GM21515 (cell line): ENCODE measurements around the gene STYK1.

Experiments
- ATAC-seq: cut with Tn5 transposase; IDR thresholded peaks from one replicate; pipeline ENCODE4 v1.9.1; 2021; ENCODE audit not compliant: unreplicated experiment

The STYK1 gene

DNA sequence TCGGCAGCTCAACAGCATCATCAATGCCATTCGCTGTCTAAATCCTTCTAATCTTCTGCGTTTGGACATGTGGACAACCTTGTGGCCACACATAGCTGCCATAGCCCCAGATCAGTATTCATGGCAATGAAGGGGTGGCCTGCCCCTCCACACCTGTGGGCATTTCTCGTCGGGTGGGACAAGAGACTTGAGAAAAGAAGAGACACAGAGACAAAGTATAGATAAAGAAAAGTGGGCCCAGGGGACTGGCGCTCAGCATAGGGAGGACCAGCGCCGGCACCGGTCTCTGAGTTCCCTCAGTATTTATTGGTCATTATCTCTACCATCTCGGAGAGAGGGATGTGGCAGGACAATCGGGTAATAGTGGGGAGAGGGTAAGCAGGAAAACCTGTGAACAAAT, 102.7 kb downstream of the STYK1 start:
- ATAC-seq = no peak
